Measurements from ENCODE around the gene FAM222A.
"Not testable (repeated sequence)": the region's sequence is repeated elsewhere in the genome, so short reads cannot be mapped to it uniquely, and the experiment has no call there.

The FAM222A gene

DNA sequence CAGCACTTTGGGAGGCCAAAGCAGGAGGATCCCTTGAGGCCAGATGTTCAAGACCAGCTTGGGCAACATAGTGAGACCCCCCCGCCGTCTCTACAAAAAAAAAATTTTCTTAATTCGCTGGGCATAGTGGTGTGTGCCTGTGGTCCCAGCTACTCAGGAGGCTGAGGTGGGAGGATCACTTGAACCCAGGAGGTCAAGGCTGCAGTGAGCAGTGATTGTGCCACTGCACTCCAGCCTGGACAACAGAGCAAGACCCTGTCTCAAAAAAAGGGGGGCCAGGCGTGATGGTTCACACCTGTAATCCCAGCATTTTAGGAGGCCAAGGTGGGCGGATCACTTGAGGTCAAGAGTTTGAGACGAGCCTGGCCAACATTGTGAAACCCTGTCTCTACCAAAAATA lies 19.0 kb upstream of the FAM222A start:
- DNase-seq = not testable (repeated sequence)

DNA sequence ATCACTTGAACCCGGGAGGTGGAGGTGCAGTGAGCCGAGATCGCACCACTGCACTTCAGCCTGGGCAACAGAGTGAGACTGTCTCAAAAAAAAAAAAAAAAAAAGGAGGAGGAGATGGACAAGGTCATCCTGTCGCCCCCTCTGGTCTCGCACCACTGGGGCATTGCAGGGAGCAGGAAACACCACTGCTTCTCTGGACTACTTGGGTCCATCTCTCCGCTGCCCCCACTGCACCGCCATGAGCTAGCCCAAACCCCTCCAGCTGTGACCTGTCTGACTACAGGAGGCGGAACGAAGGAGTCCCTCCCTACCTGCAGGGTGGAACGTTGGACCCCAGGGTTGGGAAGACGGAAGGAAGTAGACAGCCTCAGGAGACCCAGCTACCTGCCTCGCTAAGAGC lies 18.2 kb upstream of the FAM222A start:
- no peak for DNase-seq

DNA sequence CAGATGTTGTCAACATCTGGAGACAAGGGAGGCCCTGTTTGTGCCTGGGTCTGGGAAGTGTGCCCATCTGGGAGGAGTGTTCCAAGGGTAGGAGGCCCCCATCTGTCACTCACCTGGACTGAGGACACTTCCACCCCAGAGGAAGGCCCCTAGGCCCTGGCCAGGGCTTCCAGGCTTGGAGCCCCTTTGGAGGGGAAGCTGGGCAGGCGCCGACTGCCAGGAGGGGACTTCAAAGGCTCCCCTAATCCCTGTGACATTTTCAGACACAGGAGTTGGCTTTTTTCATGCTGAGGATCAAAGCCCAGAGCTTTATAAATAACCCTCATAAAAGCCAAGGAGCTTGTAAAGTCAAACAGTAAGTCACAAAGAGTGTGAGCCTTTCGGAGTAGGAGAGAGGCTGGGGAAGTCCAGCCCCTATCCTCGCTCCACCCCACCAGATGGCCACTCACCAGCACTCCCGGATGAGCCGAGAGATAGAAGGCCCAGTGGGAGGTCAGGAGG lies 17.6 kb upstream of the FAM222A start:
- DNase-seq = no peak

DNA sequence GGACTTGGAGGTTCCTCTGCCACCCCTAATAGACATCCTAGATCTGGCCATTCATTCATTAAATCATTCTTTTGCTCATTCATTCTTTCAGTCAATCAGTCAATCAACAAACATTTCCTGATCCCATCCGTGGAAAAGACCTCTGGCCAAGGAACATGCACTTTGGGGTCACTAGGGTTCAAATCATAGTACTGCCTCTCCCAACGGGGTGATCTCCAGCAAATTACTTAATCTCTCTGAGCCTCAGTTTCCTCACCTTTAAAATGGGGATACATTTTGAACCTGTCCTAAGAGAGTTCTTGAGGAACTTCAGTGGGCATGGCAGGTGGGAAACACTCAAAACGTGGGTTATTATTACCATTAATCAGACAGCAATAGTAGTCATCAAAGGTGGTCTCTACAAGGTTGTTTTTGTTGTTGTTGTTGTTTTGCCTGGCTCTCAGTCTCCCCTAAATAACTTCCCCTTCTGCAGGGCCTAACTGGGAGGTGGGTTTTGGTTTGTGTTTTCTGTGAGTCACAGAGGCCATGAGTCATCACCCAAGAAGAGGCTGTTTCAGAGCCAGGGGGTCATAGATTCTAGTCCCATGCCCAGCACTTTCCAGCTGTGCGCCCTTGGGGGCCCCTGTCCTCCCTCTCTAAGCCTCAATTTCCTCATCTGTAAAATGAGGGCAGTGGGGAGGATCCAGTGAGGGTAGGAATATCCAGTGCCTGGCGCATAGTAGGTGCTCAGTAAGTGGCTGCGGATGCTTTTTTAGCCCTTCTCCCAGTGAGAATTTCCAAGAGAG lies 16.9 kb upstream of the FAM222A start:
- no peak for DNase-seq

DNA sequence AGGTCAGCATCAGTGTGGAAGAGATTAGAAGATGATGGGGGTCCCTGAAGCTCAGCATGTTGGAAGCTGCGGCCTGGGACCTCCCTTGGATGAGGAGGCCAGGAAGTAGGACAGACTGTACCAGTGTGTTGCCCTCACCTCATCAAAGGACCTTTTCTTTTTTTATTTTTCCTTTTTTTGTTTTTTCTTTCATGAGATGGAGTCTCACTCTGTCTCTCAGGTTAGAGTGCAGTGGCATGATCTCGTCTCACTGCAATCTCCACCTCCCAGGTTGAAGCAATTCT lies 16.4 kb upstream of the FAM222A start:
- DNase-seq = no peak

DNA sequence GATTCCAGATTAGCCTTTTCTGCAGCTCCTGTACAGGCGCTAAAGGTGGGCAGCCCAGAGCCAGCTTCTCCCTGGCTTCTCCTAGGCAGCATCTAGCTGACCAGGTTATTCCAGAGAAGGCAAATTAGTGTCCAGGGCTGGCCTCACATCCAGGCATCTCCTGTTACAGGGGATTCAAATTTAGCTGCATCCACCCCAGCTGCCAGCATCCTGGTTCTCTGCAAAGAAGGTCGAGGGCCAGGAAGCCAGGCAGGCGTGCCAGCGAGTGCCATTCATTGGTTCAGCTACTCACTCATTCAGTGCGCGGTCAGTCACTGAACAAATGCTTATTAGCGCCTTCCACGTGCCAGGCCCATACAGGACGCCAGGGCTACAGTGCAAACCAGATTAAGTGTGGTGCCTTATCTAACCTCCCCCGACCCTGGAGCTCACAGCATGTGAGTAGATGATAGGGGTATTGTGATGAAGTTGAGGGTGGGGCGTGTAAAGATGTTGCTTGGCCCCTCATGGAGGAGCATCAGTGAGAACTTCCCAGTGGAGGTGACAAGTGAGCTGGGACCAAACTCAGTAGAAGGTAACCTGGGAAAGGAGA lies 15.7 kb upstream of the FAM222A start:
- DNase-seq = no peak

DNA sequence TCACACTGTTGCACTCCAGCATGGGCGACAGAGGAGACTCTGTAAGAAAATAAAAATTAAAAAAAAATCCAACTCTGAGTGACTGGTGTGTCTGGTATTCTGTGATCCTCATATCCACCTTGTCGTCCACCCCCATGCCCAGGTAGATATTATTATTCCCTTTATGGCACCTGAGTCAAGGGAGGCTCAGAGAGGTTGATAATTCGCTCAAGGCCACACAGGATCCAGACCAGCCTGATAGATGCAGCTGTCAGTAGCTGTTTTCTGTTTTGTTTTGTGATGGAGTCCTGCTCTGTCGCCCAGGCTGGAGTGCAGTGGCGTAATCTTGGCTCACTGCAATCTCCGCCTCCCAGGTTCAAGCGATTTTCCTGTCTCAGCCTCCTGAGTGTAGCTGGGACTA lies 14.8 kb upstream of the FAM222A start:
- no peak for DNase-seq

DNA sequence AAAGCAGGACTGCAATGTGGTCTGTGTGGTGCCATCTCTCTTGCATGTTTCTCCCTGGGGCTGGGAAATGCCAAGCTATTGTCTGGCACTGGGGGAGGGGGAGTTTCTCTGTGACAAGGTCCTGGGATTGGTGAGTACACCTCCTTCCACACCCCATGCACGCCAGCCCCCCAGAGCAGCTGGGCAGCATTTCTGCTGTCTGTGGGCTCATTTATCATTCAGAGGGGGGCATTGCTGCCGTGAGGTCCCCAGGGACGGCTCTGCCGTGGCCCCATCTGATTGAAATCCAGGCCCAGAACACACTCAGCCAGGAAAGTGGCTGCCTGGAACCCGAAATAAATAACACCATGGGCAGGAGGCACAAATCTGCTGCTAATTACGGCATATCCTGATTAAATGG lies 12.6 kb upstream of the FAM222A start:
- DNase-seq = no peak

DNA sequence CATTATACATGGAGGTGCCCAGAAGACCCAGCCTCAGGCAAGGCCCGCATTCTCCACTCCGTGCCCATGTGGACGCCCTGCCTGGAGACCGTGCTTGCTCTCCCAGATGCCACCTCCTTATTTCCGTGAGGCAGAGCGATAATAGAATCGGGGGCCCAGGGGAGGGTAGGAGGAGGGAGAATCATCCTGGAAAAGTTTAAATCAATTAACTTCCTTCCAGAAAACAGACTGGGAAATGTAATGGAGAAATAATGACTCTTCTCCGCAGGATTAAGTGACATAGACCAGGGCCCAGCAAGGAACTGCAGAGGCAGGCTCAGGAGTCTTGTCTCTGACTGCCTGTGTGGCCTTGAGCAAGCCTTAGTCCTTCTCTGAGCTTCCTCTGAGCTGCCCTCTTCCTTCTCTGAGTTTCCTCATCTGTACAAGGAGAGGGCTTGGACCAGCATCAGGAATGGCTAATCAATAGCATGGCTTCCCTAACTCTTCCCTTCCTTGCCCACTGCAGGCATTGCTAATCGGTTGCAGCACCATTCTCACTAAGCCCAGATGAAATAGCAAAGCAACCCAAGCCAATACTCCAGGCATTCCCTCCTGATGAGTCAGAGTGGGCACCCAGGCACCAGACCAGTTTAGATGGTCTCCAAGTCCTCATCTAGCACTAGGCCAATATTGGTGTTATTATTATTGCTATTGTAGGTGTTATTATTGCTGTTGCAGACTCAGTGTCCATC lies 11.3 kb upstream of the FAM222A start:
- no peak for DNase-seq

DNA sequence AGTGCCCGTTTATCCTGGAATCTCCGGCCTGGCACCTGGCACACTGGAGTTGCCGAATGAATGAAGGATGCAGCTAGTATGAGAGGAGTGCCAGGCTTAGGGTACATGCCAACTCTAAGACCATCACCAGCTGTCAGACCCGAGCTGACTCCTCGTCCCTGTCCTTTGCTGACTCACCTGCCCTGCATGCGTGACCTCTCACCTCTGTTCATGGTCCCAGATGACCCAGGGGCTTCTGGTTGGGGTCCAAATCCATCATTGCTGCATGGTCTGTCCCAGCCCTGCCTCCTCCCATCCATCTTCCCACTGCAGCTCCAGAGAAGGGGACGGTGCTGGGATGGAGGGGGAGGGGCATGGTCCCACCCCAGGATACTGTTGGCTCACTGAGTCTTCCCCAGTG lies 9.9 kb upstream of the FAM222A start:
- no peak for DNase-seq

DNA sequence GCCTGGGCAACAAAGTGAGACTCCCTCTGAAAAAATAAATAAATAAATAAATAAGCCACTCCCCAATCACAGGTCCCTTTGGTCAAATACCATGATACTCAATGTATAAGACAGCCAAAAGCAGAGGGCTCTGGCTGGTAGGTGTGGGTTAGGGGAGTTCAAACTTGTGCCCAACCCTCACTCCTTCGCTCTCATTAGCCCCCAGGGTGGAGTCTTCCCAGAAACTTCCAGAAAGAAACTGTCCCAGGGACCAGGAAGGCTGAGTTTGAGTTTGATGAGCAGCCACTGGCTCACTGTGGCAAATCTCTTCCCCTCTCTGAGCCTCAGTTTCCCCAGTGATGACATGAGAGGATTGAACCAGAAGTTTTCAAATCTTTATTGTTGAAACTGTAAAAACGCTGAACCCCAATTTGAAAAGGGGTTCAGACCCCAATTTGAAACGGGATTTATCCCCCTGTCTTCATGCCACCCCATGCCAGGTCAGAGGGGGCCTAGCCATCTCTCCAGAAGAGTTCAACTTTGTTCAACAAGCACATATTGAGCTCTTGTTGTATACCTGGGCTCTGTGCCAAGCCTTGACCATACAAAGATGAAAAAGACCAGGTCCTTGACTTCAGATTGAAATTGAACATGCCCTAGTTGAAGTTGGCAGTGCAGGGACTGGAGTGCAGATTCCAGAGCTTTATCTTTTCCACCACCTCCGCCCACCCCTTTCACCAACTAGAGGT lies 9.1 kb upstream of the FAM222A start:
- no peak for DNase-seq

DNA sequence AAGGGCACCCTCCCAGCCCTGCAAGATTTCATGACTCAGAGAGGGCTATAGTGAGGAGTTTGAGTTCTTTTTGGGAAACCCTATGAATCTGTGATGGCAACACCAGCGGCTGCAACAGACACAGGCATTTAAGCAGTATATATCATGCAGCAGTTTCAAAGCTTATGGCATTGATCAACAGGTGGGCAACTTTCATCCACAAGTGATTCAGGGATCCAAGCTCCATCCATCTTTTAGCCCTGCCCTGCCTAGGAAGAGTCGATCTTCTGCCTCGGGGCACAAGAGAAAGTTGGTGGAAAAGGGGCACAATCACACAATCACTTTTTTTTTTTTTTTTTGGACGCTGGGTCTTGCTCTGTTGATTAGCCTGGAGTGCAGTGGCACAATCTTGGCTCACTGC lies 8.3 kb upstream of the FAM222A start:
- DNase-seq = no peak

DNA sequence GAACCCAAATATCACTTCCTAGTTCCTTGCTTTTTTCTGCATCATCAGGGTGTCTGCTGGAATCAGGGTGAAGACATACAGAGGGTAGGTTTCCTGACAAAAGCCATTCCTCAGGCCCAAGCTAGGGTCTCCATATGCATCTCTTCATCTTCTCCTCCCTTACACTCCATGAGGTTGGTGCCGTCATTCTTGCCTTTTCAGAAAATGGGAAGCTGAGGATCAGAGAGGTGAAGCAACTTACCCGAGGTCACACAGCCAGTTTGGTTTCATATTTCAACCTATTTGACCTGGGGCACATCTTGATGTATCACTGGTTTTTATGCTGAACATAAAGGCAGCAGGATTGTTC lies 7.3 kb upstream of the FAM222A start:
- no peak for DNase-seq

DNA sequence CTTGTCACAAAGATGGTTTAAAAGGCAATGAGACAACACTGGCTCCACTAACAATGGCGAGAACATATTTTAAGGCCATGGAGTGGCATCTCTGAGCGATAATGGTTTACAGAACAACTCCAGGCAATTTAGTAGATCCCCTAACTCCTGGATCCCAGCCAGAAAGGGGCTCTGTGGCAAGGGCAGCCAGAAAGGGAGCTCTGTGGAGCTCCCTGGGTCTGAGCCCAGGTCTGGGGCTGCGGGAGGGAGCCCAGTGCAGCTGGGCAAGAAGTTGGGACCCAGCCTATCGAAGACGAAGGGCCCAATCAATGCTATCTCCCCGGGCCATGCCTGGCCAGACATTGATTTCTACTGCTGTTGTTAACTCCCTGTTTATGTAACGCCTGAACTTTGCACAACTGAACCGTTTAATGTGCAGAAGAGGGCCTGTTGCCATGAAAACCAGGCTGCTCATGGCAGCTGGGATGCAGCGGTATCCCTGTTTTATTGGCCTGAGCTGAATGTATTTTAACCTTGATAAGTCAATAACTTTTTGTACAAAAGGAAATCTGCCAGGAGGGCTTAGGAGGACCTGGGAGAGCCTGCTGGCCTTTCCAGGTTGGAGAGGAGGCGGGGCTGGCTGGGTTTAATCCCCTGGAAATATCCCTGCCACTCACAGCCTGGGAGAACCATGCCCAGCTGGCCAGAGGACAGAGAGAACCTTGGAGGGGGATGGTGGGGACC lies 6.7 kb upstream of the FAM222A start:
- no peak for DNase-seq

DNA sequence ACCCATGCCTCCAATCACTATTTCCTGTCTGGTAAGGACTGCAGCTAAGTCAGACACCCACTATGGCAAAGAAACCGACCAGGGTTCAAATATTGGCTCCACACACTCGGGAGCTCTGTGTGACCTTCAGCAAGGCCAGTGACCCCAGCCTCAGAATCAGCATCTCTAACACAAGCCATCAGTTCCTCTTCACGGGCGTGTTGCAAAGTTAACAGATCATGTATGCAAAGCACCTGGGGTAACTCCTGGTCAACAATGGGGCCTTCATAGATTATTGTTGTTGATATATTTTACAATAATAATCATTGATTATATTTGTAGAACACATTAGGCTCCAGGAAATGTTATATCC lies 6.2 kb upstream of the FAM222A start:
- no peak for DNase-seq

DNA sequence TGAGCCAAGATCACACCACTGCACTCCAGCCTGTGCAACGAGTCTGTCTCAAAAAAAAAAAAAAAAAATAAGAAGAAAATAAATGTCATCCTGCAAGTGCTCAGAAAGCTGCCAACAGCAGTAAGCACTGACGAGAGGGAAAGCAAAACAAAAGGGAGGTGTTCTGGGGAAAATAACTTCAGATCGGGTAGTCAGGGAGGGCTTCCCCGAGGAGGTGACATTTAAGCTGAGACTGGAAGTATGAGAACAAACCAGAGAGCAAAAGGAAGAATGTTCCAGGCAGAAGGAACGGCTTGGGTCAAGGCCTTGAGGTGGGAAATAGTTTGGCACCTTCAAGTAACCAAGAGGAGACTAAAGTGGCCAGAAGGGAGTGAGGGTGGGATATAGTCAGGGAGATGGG lies 4.7 kb upstream of the FAM222A start:
- no peak for DNase-seq

DNA sequence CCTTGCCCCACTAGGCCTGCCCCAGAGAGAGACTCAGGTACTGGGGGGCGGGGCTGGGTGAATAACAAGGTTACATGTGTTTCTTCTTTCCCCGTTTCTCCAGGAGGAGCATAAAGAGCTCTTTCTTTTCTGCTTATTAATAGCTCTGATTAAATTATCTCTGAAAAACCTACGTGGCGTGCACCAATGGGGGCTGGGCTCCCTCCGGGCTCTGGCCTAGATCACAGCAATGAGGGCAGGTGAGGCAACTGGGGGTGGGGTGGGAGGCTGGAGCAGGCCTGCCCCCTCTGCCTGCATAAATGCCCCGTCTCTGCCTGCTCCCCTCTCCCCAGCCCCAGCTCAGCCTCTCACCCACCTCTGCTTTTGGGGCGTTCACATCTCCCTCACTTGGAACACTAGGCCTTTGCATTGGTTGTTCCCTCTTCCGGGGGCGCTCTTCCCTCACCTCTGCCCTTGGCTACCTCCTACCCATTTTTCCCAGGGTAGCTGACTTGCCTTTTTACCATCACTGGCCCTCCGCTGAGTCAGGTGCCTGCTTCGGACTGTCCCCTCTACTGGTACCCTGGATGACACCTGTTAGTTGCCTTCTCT lies 4.1 kb upstream of the FAM222A start:
- DNase-seq = no peak

DNA sequence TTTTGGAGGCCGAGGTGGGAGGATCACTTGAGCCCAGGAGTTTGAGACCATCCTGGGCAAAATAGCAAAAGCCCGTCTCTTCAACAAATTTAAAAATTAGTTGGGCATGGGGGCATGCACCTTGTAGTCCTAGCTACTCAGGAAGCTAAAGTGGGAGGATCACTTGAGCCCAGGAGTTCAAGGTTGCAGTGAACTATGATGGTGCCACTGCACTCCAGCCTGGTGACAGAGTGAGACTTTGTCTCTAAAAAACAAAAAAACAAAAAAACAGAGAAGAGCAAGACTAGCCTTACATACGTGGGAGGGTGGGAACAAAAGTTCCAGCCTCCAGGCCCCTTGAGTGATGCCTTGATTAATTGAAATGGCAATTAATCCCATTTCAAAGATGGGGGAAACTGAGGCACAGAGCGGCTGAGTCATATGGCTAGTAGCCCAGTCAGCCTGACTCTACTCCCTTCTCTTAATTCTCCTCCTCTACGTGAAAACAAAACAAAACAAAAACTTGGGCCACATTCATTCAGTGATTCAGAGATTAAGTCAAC lies 3.3 kb upstream of the FAM222A start:
- DNase-seq = no peak

DNA sequence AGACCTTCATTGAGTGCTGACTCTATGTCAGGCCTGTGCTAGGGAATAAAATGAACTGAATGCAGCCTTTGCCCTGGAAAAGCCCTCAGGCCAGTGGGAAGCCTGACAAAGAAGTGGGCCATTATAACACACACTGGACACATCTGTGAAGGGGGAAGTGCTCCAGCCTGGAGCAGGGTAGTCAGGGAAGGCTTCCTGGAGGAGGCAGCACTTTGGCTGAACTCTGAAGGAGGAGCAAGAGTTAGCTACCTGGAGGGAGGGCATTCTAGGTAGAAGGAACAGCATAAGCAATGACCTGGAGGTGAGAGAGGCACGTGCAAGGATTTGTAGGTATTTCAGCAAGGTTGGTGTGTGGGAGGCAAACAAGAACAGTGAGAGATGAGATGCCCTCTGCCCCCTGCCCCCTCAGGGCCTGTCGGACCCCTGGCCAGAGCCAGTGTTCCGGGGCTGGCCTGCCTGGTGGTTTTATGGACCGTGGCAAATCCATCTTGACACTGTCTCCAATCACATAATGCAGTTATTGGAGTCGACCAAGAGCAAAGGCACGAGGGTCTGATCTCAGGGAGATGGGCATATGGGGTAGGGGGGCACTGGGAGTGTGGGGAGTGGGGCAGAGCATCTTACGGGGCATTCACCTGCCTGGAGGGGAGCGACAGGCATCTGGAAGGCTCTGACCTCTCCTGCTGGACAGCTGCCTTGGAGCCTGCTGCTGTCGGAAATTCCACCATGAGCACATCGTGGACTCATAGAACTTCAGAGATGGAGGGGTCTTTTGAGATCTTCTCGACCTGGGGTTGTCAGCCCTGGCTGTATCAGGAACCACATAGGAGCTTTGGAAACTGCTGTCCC lies 2.7 kb upstream of the FAM222A start:
- DNase-seq = no peak

DNA sequence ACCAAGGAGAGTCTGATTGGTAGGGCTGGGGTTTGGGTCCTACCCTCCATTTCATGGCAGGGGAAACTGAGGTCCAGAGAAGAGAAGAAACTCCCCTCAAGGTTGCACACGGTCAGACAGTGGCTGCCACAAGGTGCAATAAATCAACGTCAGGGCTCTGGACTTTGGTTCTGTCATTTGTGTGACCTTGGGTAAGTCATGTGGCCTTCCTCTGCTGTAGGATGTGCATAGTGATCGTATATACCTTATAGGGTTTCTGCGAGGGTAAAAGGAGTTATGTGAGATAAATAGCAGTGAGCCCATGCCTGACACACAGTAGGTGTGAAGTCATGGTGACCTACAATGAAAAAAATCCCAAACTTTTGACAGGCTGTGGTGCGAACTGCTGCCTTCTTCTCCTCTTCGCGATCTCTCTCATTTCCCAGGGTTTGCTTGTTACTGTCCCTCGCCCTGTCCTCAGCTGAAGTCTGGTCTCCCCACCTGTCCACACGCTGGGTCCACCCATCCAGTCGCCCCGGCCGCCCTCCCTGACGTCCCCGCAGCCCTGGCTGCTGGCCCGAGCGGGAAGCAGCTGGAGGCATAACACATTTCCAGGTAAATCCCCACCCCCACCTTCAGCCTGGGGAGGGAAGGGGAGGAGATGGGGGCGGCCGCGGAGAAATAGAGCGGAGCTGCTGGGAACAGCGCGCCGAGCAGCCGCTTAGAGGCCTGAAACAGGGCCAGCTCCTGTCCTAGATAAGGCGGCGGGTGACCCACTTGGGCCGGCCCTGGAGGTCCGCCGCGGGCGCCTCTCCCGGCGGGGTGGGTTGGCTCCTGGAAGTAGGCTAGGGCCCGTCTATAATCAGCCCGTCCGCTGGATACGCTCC lies 1.8 kb upstream of the FAM222A start:
- DNase-seq = no peak

All from stimulated activated CD4-positive, alpha-beta T cell treated with anti-CD3 and anti-CD28 coated beads, Interleukin-4, amount 100 ng/mL, for 1 hour (primary cell).